GM12865 (cell line): Measurements from ENCODE around the gene GNAS-AS1.

Source experiments
- DNase-seq: peaks from one replicate; pipeline ENCODE4 v3.0.0; 2010; ENCODE audit warnings: low read depth
- H3K4me3 ChIP-seq: 2 replicates; pipeline ENCODE4 v1.5.1; 2011; ENCODE audit warnings: mild to moderate bottlenecking, low read depth, low read length, control low read depth
- CTCF ChIP-seq: IDR thresholded peaks from 2 replicates; pipeline ENCODE4 v1.5.1; 2011; ENCODE audit warnings: low read length, control low read depth, low read depth, inconsistent platforms; ENCODE audit not compliant: insufficient read depth; ENCODE audit errors: missing control alignments

The GNAS-AS1 gene

GRCh38 chr20:58776109-58776508 lies 74.6 kb downstream of the GNAS-AS1 start:
- no peak for DNase-seq
- no peak for TF ChIP-seq CTCF
- no peak overlapping the region for H3K4me3 ChIP-seq

- no peak overlapping the region for H3K4me3 ChIP-seq
- DNase-seq: no peak
These were observed 75.3 kb downstream of the GNAS-AS1 start for GRCh38 chr20:58775371-58775770.

GRCh38 chr20:58774667-58775263 lies 75.9 kb downstream of the GNAS-AS1 start:
- TF ChIP-seq CTCF: no peak
- no peak overlapping the region for H3K4me3 ChIP-seq
- no peak for DNase-seq

More at GRCh38 chr20:58775371-58775770, 75.3 kb downstream of the GNAS-AS1 start:
- TF ChIP-seq CTCF: no peak

- DNase-seq: no peak
- no peak for TF ChIP-seq CTCF
These were observed 76.5 kb downstream of the GNAS-AS1 start for GRCh38 chr20:58774214-58774613.

GRCh38 chr20:58772786-58773185 lies 77.9 kb downstream of the GNAS-AS1 start:
- no peak overlapping the region for H3K4me3 ChIP-seq
- no peak for TF ChIP-seq CTCF
- no peak for DNase-seq

More at GRCh38 chr20:58774214-58774613, 76.5 kb downstream of the GNAS-AS1 start:
- no peak overlapping the region for H3K4me3 ChIP-seq
